ENCODE data around the gene TUBA1C.
"Not testable (repeated sequence)": the region's sequence is repeated elsewhere in the genome, so short reads cannot be mapped to it uniquely, and the experiment has no call there.

Gene TUBA1C

DNA sequence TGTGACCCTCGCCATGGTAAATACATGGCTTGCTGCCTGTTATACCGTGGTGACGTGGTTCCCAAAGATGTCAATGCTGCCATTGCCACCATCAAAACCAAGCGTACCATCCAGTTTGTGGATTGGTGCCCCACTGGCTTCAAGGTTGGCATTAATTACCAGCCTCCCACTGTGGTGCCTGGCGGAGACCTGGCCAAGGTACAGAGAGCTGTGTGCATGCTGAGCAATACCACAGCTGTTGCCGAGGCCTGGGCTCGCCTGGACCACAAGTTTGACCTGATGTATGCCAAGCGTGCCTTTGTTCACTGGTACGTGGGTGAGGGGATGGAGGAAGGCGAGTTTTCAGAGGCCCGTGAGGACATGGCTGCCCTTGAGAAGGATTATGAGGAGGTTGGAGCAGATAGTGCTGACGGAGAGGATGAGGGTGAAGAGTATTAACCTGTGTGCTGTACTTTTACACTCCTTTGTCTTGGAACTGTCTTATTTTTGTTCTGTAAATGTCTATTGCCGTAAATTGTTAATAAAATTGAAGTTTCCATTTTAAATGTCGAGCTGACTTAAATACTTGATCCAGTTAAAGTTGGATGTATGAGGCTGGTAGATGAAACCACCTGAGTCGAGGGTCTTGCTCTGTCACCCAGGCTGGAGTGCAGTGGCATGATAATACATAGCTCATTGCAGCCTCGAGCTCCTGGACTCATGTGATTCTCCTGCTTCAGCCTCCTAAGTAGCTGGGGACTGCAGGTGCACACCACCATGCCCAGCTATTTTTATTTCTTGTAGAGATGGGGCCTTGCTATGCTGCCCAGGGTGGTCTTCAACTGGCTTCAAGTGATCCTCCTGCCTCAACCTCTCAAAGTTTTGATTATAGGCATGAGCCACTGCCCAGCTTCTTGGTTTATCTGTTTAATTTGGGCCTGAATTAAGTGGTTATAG, 8.2 kb downstream of the TUBA1C start:
- Histone ChIP-seq H3K4me1 (ENCODE audit: control insufficient read depth, insufficient read depth, low read length) (no peaks in the 10 kb centered on the region), H3K27ac (ENCODE audit: insufficient read depth, low read depth, low read length, poor library complexity, severe bottlenecking) (no peak overlapping the region), H3K9me3 (ENCODE audit: control insufficient read depth, low read length) (no peaks in the 10 kb centered on the region), H3K36me3 (ENCODE audit: control insufficient read depth, insufficient read depth, low read length) (peaks cover 26% of the 10 kb centered on the region), H3K27me3 (ENCODE audit: control insufficient read depth, insufficient read depth, low read length, poor library complexity, severe bottlenecking) (no peaks in the 10 kb centered on the region), H3K4me3 (ENCODE audit: insufficient read depth, low read depth, low read length) (no peak overlapping the region)
- 95 to 97% methylated on average over 16 of the region's 16 CpGs for WGBS, 2 experiments

DNA sequence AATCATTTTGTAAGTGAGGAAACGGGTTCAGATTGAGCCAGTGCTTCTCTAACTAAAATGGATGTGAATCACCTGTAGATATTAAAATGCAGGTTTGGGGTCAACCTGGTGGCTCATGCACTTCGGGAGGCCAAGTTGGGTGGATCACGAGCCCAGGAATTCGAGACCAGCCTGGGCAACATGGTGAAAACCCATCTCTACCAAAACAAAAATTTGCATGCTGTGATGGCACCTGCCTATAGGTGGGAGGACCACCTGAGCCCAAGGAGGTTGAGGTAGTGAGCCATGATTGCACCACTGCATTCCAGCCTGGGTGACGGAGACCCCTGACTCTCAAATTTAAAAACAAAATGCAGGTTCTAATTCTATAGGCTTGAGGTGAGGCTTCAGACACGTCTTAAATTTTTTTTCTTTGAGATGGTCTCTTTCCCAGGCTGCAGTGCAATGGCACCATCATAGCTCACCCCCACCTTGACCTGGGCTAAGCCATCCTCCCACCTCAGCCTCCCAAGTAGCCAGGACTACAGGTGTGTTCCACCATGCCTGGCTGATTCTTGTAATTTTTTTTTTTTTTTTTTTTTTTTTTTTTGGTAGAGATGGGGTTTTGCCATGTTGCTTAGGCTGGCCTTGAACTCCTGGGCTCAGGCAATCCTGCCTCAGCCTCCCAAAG, 9.0 kb downstream of the TUBA1C start:
- Histone ChIP-seq H3K36me3 (ENCODE audit: control insufficient read depth, insufficient read depth, low read length) (peaks cover 26% of the 10 kb centered on the region), H3K27ac (ENCODE audit: insufficient read depth, low read depth, low read length, poor library complexity, severe bottlenecking) (no peak overlapping the region), H3K9me3 (ENCODE audit: control insufficient read depth, low read length) (no peaks in the 10 kb centered on the region), H3K27me3 (ENCODE audit: control insufficient read depth, insufficient read depth, low read length, poor library complexity, severe bottlenecking) (no peaks in the 10 kb centered on the region), H3K4me3 (ENCODE audit: insufficient read depth, low read depth, low read length) (no peak overlapping the region), H3K4me1 (ENCODE audit: control insufficient read depth, insufficient read depth, low read length) (no peaks in the 10 kb centered on the region)
- WGBS, 2 experiments = 90% methylated on average over 6 of the region's 6 CpGs

DNA sequence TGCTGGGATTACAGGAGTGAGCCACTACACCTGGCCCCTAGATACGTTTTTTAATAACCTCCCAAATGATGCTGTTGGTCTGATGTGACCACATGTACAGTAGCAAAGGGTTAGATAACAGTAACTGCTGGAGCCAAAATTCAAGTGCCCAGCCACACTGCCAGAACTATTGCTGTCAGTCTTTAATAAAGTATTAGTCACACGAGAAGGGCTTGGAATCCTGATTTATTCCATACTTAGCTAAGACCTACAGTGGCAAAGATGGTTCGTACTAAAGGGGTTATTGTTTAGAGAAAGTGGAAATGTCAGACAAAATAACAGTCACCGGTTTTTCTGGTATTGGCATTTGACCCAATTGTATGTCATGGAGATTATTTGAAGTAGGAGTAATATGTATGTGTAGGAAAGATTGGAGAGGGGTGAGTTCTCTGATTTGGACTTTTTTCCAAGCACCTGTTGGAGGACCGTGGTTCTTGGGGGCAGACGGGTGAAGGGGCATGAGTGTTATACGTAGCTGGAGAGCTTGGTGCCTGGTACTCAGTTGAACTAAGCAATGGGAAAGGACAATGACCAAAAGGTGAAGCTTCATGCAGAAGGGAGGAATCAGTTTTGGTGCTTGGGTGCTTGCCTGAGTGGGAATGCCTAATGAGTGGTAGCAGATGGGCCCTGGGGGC, 9.7 kb downstream of the TUBA1C start:
- WGBS, 2 experiments = 89 to 93% methylated on average over 7 of the region's 7 CpGs
- peaks cover under 1% of the 10 kb centered on the region for H3K4me1 ChIP-seq (ENCODE audit: control insufficient read depth, insufficient read depth, low read length)
- H3K9me3 ChIP-seq (ENCODE audit: control insufficient read depth, low read length) = no peaks in the 10 kb centered on the region
- no peaks in the 10 kb centered on the region for H3K27me3 ChIP-seq (ENCODE audit: control insufficient read depth, insufficient read depth, low read length, poor library complexity, severe bottlenecking)
- H3K36me3 ChIP-seq (ENCODE audit: control insufficient read depth, insufficient read depth, low read length) = peaks cover 26% of the 10 kb centered on the region
- H3K27ac ChIP-seq (ENCODE audit: insufficient read depth, low read depth, low read length, poor library complexity, severe bottlenecking) = no peak overlapping the region
- H3K4me3 ChIP-seq (ENCODE audit: insufficient read depth, low read depth, low read length) = no peak overlapping the region

DNA sequence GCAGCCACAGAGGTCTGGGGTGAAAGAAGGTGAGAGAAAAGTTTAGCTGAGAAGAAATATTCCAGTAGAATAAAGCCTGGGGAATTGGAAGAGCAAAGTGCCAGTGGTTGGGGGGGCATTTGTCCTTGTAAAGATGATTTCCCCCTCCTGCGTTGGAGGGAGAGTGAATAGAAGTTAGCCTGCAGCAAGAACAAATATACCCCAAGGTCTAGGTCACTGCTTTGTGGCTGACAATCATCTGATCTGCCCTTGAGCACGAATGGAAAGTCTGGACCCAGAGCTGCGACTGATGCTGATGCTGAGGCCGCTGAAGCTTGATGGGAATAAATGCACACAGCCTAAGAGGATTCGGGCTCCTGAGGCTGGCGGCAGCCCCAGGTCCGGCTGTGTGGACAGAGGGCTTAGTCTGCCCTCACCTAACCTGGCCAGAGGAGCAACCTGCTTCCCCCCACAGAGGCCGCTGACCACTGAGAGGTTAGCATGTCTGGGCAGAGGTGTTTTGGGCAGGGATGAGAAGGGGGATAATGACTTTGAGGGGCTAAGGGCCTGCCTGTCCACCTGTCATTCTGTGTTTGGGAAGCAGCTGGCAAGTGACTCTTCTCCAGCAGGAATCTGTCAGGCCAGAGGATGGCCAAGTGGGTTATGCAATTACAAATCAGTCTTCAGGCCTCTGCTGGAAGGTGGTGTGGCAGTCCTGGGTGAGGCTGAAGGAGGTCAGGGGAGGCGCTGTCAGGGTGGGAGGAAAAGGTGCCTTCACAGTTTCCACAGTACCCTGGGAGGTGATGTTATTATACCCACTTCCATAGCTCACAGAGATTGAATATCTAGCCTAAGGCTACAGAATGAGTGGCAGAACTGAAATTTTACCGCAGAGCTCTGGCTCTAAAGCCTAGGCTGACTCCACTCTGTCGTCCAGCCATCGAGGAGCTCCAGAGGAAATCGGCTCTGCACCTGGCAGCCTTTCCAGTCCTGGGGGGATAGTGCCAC, 11.7 kb downstream of the TUBA1C start:
- H3K4me1 ChIP-seq (ENCODE audit: control insufficient read depth, insufficient read depth, low read length) = peaks cover 6% of the 10 kb centered on the region
- no peaks in the 10 kb centered on the region for H3K27me3 ChIP-seq (ENCODE audit: control insufficient read depth, insufficient read depth, low read length, poor library complexity, severe bottlenecking)
- 89 to 91% methylated on average over 13 of the region's 13 CpGs for WGBS, 2 experiments
- no peak overlapping the region for H3K4me3 ChIP-seq (ENCODE audit: insufficient read depth, low read depth, low read length)
- no peak overlapping the region for H3K27ac ChIP-seq (ENCODE audit: insufficient read depth, low read depth, low read length, poor library complexity, severe bottlenecking)
- peaks cover 11% of the 10 kb centered on the region for H3K36me3 ChIP-seq (ENCODE audit: control insufficient read depth, insufficient read depth, low read length)
- H3K9me3 ChIP-seq (ENCODE audit: control insufficient read depth, low read length) = no peaks in the 10 kb centered on the region

DNA sequence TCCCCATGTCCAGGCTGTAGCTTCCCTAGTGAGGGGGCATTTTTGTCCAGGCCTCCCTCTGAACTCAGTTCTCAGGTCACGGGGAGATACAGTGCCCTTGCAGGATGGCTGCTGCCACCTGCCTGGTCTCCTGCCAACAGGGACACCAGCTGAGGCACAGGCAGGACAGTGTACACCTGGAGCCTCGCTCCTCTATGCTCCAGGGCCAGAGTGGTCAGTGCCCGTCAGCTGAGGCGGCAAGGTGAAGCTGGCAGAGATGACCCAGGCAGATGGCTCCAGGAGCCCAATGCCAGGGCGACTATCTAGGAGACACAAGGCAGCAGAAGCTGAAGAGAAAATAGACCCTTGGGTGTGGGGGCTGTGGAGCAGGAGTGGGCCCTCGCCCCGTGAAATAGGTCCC, 12.6 kb downstream of the TUBA1C start:
- no peak overlapping the region for H3K4me3 ChIP-seq (ENCODE audit: insufficient read depth, low read depth, low read length)
- WGBS, 2 experiments = 91 to 92% methylated on average over 7 of the region's 7 CpGs
- peaks cover 13% of the 10 kb centered on the region for H3K4me1 ChIP-seq (ENCODE audit: control insufficient read depth, insufficient read depth, low read length)
- no peak overlapping the region for H3K27ac ChIP-seq (ENCODE audit: insufficient read depth, low read depth, low read length, poor library complexity, severe bottlenecking)
- peaks cover 6% of the 10 kb centered on the region for H3K36me3 ChIP-seq (ENCODE audit: control insufficient read depth, insufficient read depth, low read length)
- H3K27me3 ChIP-seq (ENCODE audit: control insufficient read depth, insufficient read depth, low read length, poor library complexity, severe bottlenecking) = no peaks in the 10 kb centered on the region
- no peaks in the 10 kb centered on the region for H3K9me3 ChIP-seq (ENCODE audit: control insufficient read depth, low read length)

DNA sequence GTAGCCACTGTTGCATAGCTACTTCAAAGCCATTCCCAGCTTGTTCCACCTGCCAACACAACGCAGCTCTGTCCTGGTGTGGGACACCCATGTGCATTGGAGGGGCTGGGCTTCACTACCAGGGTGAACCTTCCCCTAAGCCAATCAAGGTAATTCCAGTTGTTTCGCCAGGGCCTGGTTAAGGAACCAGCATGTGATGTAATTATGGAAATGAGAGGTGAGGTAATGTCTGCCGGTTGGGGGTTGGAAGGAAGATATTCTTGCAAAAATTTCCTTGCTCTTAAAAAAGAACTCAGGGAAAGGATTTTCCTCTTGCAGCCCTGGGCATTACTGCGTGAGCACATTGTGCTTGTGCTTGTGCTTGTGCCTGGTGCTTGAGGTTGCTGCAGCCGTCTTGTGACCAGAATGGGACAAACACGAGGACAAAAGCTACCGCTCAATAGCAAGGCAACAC, 14.9 kb downstream of the TUBA1C start:
- Histone ChIP-seq H3K4me1 (ENCODE audit: control insufficient read depth, insufficient read depth, low read length) (peaks cover 16% of the 10 kb centered on the region), H3K27me3 (ENCODE audit: control insufficient read depth, insufficient read depth, low read length, poor library complexity, severe bottlenecking) (no peaks in the 10 kb centered on the region), H3K9me3 (ENCODE audit: control insufficient read depth, low read length) (no peaks in the 10 kb centered on the region), H3K36me3 (ENCODE audit: control insufficient read depth, insufficient read depth, low read length) (no peaks in the 10 kb centered on the region), H3K4me3 (ENCODE audit: insufficient read depth, low read depth, low read length) (no peak overlapping the region), H3K27ac (ENCODE audit: insufficient read depth, low read depth, low read length, poor library complexity, severe bottlenecking) (no peak overlapping the region)
- WGBS, 2 experiments = 41 to 44% methylated on average over 7 of the region's 7 CpGs

DNA sequence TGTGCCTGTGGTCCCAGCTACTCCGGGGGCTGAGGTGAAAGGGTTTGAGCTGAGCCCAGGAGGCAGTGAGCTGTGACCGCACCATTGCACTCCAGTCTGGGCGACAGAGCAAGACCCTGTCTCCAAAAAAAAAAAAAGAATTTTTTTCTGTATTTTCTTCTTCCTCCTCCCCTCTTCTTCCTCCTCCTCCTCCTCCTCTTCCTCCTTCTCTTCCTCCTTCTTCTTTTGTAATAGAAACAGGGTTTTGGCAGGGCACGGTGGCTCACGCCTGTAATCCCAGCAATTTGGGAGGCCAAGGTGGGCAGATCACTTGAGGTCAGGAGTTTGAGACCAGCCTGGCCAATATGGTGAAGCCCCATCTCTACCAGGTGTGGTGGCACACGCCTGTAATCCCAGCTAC, 15.7 kb downstream of the TUBA1C start:
- H3K27me3 ChIP-seq (ENCODE audit: control insufficient read depth, insufficient read depth, low read length, poor library complexity, severe bottlenecking); H3K36me3 ChIP-seq (ENCODE audit: control insufficient read depth, insufficient read depth, low read length); H3K4me3 ChIP-seq (ENCODE audit: insufficient read depth, low read depth, low read length); H3K27ac ChIP-seq (ENCODE audit: insufficient read depth, low read depth, low read length, poor library complexity, severe bottlenecking); H3K9me3 ChIP-seq (ENCODE audit: control insufficient read depth, low read length): not testable (repeated sequence)
- 94 to 95% methylated on average over 6 of the region's 6 CpGs for WGBS, 2 experiments
- H3K4me1 ChIP-seq (ENCODE audit: control insufficient read depth, insufficient read depth, low read length) = peaks cover 16% of the 10 kb centered on the region

DNA sequence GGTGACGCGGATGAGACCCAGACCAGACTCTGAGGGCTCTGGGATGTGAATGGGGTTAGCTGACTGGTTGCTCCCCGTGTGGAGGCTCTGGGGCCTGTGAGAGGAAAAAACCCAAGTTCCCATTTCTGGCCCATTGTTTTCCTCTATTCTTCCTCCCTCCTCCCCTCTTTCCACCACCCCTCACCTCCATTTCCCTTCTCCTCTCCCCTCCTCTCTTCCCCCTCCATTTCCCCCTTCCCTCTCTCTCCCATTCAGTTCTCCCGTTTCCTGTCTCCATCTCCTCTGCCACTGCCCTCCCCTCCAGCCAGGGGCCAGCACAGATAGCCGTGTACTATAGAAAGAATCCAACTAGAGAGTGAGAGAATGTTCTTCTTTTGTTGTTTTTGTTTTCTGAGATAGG, 17.4 kb downstream of the TUBA1C start:
- no peak overlapping the region for H3K27ac ChIP-seq (ENCODE audit: insufficient read depth, low read depth, low read length, poor library complexity, severe bottlenecking)
- H3K9me3 ChIP-seq (ENCODE audit: control insufficient read depth, low read length) = no peaks in the 10 kb centered on the region
- no peaks in the 10 kb centered on the region for H3K36me3 ChIP-seq (ENCODE audit: control insufficient read depth, insufficient read depth, low read length)
- H3K4me1 ChIP-seq (ENCODE audit: control insufficient read depth, insufficient read depth, low read length) = peaks cover 16% of the 10 kb centered on the region
- H3K4me3 ChIP-seq (ENCODE audit: insufficient read depth, low read depth, low read length) = no peak overlapping the region
- no peaks in the 10 kb centered on the region for H3K27me3 ChIP-seq (ENCODE audit: control insufficient read depth, insufficient read depth, low read length, poor library complexity, severe bottlenecking)
- WGBS, 2 experiments = 78 to 93% methylated on average over 3 to 5 of the region's 5 CpGs

DNA sequence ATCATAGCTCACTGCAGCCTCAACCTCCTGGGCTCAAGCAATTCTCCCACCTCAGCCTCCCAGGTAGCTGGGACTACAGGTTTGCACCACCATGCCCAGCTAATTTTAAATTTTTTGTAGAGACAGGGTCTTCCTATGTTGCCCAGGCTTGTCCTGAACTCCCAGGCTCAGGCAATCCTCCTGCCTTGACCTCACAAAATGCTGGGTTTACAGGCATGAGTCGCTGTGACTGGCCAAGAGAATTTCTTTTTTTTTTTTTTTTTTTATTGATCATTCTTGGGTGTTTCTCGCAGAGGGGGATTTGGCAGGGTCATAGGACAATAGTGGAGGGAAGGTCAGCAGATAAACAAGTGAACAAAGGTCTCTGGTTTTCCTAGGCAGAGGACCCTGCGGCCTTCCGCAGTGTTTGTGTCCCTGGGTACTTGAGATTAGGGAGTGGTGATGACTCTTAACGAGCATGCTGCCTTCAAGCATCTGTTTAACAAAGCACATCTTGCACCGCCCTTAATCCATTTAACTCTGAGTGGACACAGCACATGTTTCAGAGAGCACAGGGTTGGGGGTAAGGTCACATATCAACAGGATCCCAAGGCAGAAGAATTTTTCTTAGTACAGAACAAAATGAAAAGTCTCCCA, 18.0 kb downstream of the TUBA1C start:
- not testable (repeated sequence) for H3K36me3 ChIP-seq (ENCODE audit: control insufficient read depth, insufficient read depth, low read length); H3K4me3 ChIP-seq (ENCODE audit: insufficient read depth, low read depth, low read length); H3K9me3 ChIP-seq (ENCODE audit: control insufficient read depth, low read length); H3K27ac ChIP-seq (ENCODE audit: insufficient read depth, low read depth, low read length, poor library complexity, severe bottlenecking); H3K27me3 ChIP-seq (ENCODE audit: control insufficient read depth, insufficient read depth, low read length, poor library complexity, severe bottlenecking)
- WGBS, 2 experiments = 75 to 82% methylated on average over 2 of the region's 6 CpGs
- H3K4me1 ChIP-seq (ENCODE audit: control insufficient read depth, insufficient read depth, low read length) = peaks cover 16% of the 10 kb centered on the region

Data from ectodermal cell (in vitro differentiated cells).